ENCODE results near the gene CNNM3. TPM values are rescaled to one million over a fixed set of nuclear protein-coding genes. Genes with fewer than 3 reads are reported as not detected.

Gene CNNM3
- total RNA-seq = 10 to 100 TPM in 1 of 4 donors, 1 to 10 TPM in 3; 3.7 to 10.2 (median 5.5) TPM

DNA sequence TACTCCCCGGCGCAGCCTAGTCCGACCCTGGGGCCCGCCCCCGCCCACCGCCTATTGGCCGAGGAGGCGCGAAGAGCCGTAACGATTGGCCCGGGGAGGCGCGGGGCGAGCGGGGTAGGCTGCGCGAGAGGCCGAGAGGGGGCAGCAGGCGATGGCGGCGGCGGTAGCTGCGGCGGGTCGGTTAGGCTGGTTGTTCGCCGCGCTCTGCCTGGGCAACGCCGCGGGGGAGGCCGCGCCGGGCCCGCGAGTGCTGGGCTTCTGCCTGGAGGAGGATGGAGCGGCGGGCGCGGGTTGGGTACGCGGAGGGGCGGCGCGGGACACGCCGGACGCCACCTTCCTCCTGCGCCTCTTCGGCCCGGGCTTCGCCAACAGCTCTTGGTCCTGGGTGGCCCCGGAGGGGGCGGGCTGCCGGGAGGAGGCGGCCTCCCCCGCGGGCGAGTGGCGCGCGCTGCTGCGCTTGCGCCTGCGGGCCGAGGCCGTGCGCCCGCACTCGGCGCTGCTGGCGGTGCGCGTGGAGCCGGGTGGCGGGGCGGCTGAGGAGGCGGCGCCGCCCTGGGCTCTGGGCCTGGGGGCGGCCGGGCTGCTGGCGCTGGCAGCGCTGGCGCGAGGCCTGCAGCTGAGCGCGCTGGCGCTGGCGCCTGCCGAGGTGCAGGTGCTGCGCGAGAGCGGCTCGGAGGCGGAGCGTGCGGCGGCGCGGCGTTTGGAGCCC lies at the start of gene CNNM3:
Gene CNNM3, plus strand, starts transcription at position 142 of the 709 bp plus-strand sequence. Its CDS starts 10 bp downstream, at position 152.
- Histone ChIP-seq H3K9me3 (no peaks in the 10 kb centered on the region), H3K4me1 (peaks cover 23 to 51% (median 32%) of the 10 kb centered on the region in 3 donors), H3K27ac (peak within 1 kb of the TSS; percentile 87 to 99 (median 94)), H3K27me3 (no peaks in the 10 kb centered on the region), H3K4me3 (peak within 1 kb of the TSS; percentile 63 to 91 (median 75)), H3K36me3 (peaks cover 0 to 25% (median 3%) of the 10 kb centered on the region in 3 donors)
- intact Hi-C loops (cut with DNase I) = loop anchor here (5.0 kb wide), 1 partner anchor 36 kb away; no protein-coding TSS in a partner anchor
- DNase-seq = peak; percentile 60
- TF ChIP-seq POLR2A (IDR thresholded peaks at IDR 0.05) (peak in 3 of 4 donors; percentile 26 to 88 (median 70)), CTCF (IDR thresholded peaks at IDR 0.05) (peak; percentile 48 to 77 (median 66))
- no CpG with 5 or more reads among the region's 103 CpGs for WGBS, 2 donors

DNA sequence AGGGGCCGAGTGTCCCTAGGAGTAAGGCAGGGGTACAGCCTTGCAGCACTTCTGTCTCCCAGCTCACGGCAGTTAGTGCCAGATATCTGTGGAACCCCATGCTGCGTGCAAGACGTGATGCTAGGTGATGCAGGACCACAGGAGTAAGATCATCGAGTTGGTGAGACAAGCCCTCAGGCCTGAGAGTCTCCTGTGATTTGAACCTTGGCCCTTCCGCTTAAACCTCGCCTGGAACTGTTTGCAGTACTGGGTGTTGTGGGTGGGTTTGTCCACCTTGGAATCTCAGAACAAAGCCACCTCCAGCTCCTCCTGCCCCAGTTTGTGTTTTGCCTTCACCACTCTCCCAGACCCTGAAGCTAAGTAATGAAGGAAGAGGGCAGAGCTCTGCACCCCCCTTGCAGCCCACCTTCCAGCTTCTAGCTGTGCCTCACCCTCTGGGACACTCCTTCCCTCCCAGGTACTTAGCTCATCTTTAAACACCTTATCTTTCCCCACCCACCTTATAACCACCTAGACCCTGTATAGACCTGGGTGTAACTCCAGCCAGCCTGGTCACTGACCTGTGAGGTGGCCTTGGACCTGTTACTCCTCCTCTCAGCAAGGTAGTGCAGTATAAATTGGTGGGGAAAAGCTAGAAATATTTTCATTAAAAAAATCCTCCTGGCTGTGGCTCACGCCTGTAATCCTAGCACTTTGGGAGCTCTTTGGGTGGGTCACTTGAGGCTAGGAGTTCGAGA lies 48.8 kb upstream of the CNNM3 start:
- 92% methylated on average over 4 to 8 of the region's 9 CpGs for WGBS, 2 donors
- DNase-seq = no peak
- no peaks in the 10 kb centered on the region for H3K36me3 ChIP-seq
- no peaks in the 10 kb centered on the region for H3K9me3 ChIP-seq
- no peak overlapping the region for H3K27ac ChIP-seq
- H3K4me1 ChIP-seq = peaks cover 33 to 93% (median 44%) of the 10 kb centered on the region in 3 donors
- intact Hi-C loops (cut with DNase I) = loop anchor here (10.0 kb wide), 2 partner anchors 133 to 233 kb away; partner anchors contain the start of genes ARID5A and KANSL3
- no peak for TF ChIP-seq POLR2A (IDR thresholded peaks at IDR 0.05)
- TF ChIP-seq CTCF (IDR thresholded peaks at IDR 0.05) = no peak
- no peaks in the 10 kb centered on the region for H3K27me3 ChIP-seq
- no peak overlapping the region for H3K4me3 ChIP-seq

- Histone ChIP-seq H3K4me1 (peaks cover 30 to 93% (median 42%) of the 10 kb centered on the region in 3 donors), H3K36me3 (no peaks in the 10 kb centered on the region), H3K27me3 (no peaks in the 10 kb centered on the region), H3K9me3 (no peaks in the 10 kb centered on the region), H3K4me3 (no peak overlapping the region), H3K27ac (peak overlapping the region in 1 of 4 donors; percentile 13)
- WGBS, 2 donors = 57 to 59% methylated on average over 8 of the region's 8 CpGs
- intact Hi-C loops (cut with DNase I) = loop anchor here (10.0 kb wide), 2 partner anchors 133 to 233 kb away; partner anchors contain the start of genes ARID5A and KANSL3
- TF ChIP-seq CTCF (IDR thresholded peaks at IDR 0.05) = no peak
- TF ChIP-seq POLR2A (IDR thresholded peaks at IDR 0.05) = no peak
- DNase-seq = no peak
Measured at GRCh38 chr2:96768083-96768561, 47.9 kb upstream of the CNNM3 start.

DNA sequence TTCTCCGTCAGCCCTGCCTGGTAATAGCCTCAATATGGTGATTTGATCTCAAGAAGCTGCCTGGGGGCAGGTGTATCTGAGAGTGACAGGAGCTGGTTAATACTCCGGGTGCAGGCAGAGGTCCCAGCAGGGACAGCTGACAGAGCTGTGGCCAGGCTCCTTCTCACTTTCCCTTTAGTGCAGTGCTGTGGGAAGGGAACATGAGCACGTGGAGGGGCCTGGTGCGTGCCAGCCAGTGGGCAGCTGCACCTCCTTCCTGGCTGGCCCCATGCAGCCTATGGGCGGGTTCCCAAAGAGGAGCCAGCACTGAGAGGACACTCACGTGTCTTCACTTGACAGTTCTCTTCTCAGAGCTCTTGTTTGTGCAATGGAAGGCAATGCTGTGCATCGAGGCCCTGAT lies 46.3 kb upstream of the CNNM3 start:
- Histone ChIP-seq H3K27ac (no peak overlapping the region), H3K4me3 (no peak overlapping the region)
- intact Hi-C loops (cut with DNase I) = loop anchor here (10.0 kb wide), 2 partner anchors 135 to 235 kb away; partner anchors contain the start of genes ARID5A and KANSL3

More for the DNA sequence above, 46.3 kb upstream of the CNNM3 start:
- Histone ChIP-seq H3K36me3 (no peaks in the 10 kb centered on the region), H3K27me3 (no peaks in the 10 kb centered on the region), H3K4me1 (peaks cover 22 to 91% (median 36%) of the 10 kb centered on the region in 3 donors), H3K9me3 (no peaks in the 10 kb centered on the region)
- TF ChIP-seq POLR2A (IDR thresholded peaks at IDR 0.05) = no peak
- TF ChIP-seq CTCF (IDR thresholded peaks at IDR 0.05) = no peak
- no peak for DNase-seq
- WGBS, 2 donors = 34 to 46% methylated on average over 6 to 7 of the region's 7 CpGs
